Measurements from ENCODE around the gene SRRM5. TPM values are rescaled to one million over a fixed set of nuclear protein-coding genes. Genes with fewer than 3 reads are reported as not detected.
"Not testable (repeated sequence)": the region's sequence is repeated elsewhere in the genome, so short reads cannot be mapped to it uniquely, and the experiment has no call there.

The SRRM5 gene
- total RNA-seq, 2 donors from 2014 or later = 0.28 to 0.59 TPM

GRCh38 chr19:43642531-43642930 is 30.6 kb downstream of the SRRM5 start:
- TF ChIP-seq POLR2A (IDR thresholded peaks at IDR 0.05) (no peak), POLR2AphosphoS5 (IDR thresholded peaks at IDR 0.05) (no peak), CTCF (IDR thresholded peaks at IDR 0.05) (no peak)
- 93% methylated on average over 4 of the region's 4 CpGs for WGBS
- Histone ChIP-seq H3K9me3 (no peaks in the 10 kb centered on the region), H3K27me3 (replicated peaks; ENCODE audit: insufficient read depth) (no peaks in the 10 kb centered on the region), H3K27ac (no peak overlapping the region), H3K36me3 (no peaks in the 10 kb centered on the region), H3K4me1 (replicated peaks) (peaks cover 3% of the 10 kb centered on the region), H3K4me3 (no peak overlapping the region)
- DNase-seq (ENCODE audit: low spot score) = no peak
- intact Hi-C loops (cut with DNase I) = no loop called here

DNA sequence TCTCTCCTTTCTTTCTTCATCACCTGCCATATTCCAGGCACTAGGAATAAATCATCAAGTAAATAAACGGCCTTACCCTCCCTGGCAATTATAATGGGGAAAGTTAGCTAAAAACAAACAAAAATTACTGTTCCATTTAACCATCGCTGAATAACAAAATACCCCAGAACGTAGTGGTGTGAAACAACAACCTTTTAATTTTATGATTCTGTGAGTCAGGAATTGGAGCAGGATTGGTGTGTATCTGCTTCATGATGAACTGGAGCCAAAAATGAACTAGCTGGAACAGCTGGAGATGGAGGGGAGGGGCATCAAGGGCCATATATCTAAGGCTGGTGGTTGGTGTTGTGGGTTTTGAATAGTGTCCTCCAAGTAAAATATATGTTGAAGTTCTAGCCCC is 31.4 kb downstream of the SRRM5 start:
- Histone ChIP-seq H3K9me3 (no peaks in the 10 kb centered on the region), H3K4me1 (replicated peaks) (peaks cover 3% of the 10 kb centered on the region), H3K27ac (no peak overlapping the region), H3K27me3 (replicated peaks; ENCODE audit: insufficient read depth) (no peaks in the 10 kb centered on the region), H3K36me3 (no peaks in the 10 kb centered on the region), H3K4me3 (no peak overlapping the region)
- TF ChIP-seq POLR2AphosphoS5 (IDR thresholded peaks at IDR 0.05) (no peak), CTCF (IDR thresholded peaks at IDR 0.05) (no peak), POLR2A (IDR thresholded peaks at IDR 0.05) (no peak)
- WGBS = 22% methylated on average over 3 of the region's 3 CpGs
- intact Hi-C loops (cut with DNase I) = no loop called here
- no peak for DNase-seq (ENCODE audit: low spot score)

- intact Hi-C loops (cut with DNase I) = no loop called here
- no peak for DNase-seq (ENCODE audit: low spot score)
- Histone ChIP-seq H3K27ac (no peak overlapping the region), H3K4me1 (replicated peaks) (peaks cover 3% of the 10 kb centered on the region), H3K4me3 (no peak overlapping the region), H3K27me3 (replicated peaks; ENCODE audit: insufficient read depth) (no peaks in the 10 kb centered on the region), H3K36me3 (no peaks in the 10 kb centered on the region), H3K9me3 (no peaks in the 10 kb centered on the region)
- 85% methylated on average over 13 of the region's 13 CpGs for WGBS
- TF ChIP-seq CTCF (IDR thresholded peaks at IDR 0.05) (no peak), POLR2AphosphoS5 (IDR thresholded peaks at IDR 0.05) (no peak), POLR2A (IDR thresholded peaks at IDR 0.05) (no peak)
These were observed 32.3 kb downstream of the SRRM5 start for GRCh38 chr19:43644181-43644580.

DNA sequence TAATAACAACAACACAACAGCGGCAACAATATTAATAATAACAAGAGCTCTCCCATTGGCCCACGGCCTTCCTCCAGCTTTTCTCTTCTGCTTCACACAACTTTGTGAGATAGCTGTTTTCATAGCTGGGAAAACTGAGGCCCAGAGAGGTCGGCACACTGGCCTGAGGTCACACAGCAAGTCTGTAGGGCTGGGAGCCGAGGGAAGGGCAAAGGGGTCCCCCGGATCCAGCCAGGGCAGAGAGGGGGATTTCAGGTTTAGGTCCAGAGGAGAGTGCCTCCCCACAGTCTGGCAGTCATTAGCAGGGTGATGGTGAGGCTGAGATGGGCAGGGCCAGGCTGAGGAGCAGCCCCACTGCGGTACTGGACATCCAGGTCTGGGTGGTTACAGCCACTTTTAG is 36.7 kb downstream of the SRRM5 start:
- Histone ChIP-seq H3K9me3 (no peaks in the 10 kb centered on the region), H3K4me1 (replicated peaks) (no peaks in the 10 kb centered on the region), H3K4me3 (no peak overlapping the region), H3K27me3 (replicated peaks; ENCODE audit: insufficient read depth) (no peaks in the 10 kb centered on the region), H3K27ac (no peak overlapping the region), H3K36me3 (no peaks in the 10 kb centered on the region)
- no peak for DNase-seq (ENCODE audit: low spot score)
- 91% methylated on average over 6 of the region's 6 CpGs for WGBS
- no peak for TF ChIP-seq CTCF (IDR thresholded peaks at IDR 0.05)
- no peak for TF ChIP-seq POLR2AphosphoS5 (IDR thresholded peaks at IDR 0.05)
- no peak for TF ChIP-seq POLR2A (IDR thresholded peaks at IDR 0.05)
- intact Hi-C loops (cut with DNase I) = no loop called here

DNA sequence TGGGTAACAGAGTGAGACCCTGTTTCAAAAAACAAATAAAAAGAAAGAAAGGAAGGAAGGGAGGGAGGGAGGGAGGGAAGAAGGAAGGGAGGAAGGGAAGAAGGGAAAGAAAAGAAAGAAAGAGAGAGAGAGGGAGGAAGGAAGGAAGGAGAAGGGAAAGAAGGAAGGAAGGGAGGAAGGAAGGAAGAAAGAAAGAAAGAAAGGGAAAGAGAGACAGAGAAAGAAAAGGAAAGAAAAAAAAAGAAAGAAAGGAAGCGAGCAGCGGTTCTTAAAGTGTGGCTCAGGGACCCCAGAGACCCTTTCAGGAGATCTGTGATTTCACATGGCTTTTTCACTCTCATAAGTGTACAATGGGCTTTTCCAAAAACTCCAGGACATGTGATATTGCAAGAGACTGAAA is 37.6 kb downstream of the SRRM5 start:
- no peaks in the 10 kb centered on the region for H3K9me3 ChIP-seq
- no peaks in the 10 kb centered on the region for H3K4me1 ChIP-seq (replicated peaks)
- H3K27ac ChIP-seq = no peak overlapping the region
- H3K4me3 ChIP-seq = no peak overlapping the region
- H3K27me3 ChIP-seq (replicated peaks; ENCODE audit: insufficient read depth) = no peaks in the 10 kb centered on the region
- DNase-seq (ENCODE audit: low spot score) = no peak
- H3K36me3 ChIP-seq = no peaks in the 10 kb centered on the region
- TF ChIP-seq POLR2A (IDR thresholded peaks at IDR 0.05) (no peak), CTCF (IDR thresholded peaks at IDR 0.05) (no peak), POLR2AphosphoS5 (IDR thresholded peaks at IDR 0.05) (no peak)
- intact Hi-C loops (cut with DNase I) = no loop called here
- 89% methylated on average over 2 of the region's 2 CpGs for WGBS

- H3K27ac ChIP-seq; H3K9me3 ChIP-seq; H3K36me3 ChIP-seq; H3K4me1 ChIP-seq (replicated peaks); DNase-seq (ENCODE audit: low spot score); H3K27me3 ChIP-seq (replicated peaks; ENCODE audit: insufficient read depth); H3K4me3 ChIP-seq: not testable (repeated sequence)
- intact Hi-C loops (cut with DNase I) = loop anchor here (5.0 to 10.0 kb wide), 2 partner anchors 113 to 205 kb away; no protein-coding TSS in a partner anchor
- WGBS = 91% methylated on average over 7 of the region's 7 CpGs
These were observed 38.4 kb downstream of the SRRM5 start for GRCh38 chr19:43650276-43650675.
